PC-9 (cell line): ENCODE results near the gene ACTR3.

Source experiments
- EZH2 ChIP-seq: fragments of 200-600 bp; sonication (generic); IDR thresholded peaks from 2 replicates; pipeline ENCODE4 v1.8.0; 2017; ENCODE audit warnings: antibody characterized with exemption, low read depth
- TF ChIP-seq, protein P1 (sequence below): fragments of 200-600 bp; sonication (generic); conservative IDR thresholded peaks from 2 replicates; pipeline ENCODE4 v1.6.1; 2017; ENCODE audit warnings: mixed run types, antibody characterized with exemption, mild to moderate bottlenecking, moderate library complexity

DNA sequence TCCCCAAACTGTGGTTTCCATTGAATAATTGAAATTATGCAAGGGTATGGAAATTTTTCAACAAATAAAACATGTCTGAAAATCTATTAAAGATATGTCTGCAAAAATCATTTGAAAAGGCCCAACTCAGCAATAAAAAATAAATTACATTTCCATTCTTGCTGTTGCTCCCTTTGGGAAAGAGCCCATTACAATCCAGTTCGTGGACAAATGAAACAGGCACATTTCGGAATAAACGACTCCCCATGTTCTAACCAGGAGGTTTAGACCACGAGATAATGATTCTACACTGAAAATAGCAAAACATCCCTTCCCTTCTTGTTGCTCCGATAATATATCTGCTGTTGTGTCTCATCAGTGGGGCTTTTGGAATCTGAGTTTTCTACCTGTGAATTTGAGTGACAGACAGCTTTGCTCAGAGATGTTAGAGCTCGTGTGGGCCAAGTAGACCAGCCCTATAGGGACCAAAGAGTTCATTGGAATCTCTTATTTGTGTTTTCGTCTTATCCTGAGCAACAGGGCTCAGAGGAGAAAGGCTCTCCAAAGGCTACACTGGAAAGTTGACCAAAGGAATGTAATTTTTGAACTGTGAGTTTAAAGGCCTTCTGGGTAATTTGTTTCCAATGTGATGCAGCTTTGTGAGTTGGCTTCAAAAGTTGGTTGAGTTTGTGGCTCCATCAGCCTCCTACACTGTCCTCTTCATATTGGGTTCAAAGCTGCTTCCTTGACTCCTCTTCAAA, 119.5 kb downstream of the ACTR3 start:
- TF ChIP-seq, protein P1, sequence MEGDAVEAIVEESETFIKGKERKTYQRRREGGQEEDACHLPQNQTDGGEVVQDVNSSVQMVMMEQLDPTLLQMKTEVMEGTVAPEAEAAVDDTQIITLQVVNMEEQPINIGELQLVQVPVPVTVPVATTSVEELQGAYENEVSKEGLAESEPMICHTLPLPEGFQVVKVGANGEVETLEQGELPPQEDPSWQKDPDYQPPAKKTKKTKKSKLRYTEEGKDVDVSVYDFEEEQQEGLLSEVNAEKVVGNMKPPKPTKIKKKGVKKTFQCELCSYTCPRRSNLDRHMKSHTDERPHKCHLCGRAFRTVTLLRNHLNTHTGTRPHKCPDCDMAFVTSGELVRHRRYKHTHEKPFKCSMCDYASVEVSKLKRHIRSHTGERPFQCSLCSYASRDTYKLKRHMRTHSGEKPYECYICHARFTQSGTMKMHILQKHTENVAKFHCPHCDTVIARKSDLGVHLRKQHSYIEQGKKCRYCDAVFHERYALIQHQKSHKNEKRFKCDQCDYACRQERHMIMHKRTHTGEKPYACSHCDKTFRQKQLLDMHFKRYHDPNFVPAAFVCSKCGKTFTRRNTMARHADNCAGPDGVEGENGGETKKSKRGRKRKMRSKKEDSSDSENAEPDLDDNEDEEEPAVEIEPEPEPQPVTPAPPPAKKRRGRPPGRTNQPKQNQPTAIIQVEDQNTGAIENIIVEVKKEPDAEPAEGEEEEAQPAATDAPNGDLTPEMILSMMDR: no peak
- no peak for TF ChIP-seq EZH2
